ENCODE measurements around the gene MS4A18.
"Not testable (repeated sequence)": the region's sequence is repeated elsewhere in the genome, so short reads cannot be mapped to it uniquely, and the experiment has no call there.

The MS4A18 gene
- 0 reads per million in 2 donors for total RNA-seq

GRCh38 chr11:60724420-60724819, at the start of gene MS4A18:
Gene MS4A18, plus strand, starts transcription at chr11:60724720.
- DNase-seq: no peak

- DNase-seq: not testable (repeated sequence)
These were observed 46.3 kb upstream of the MS4A18 start for GRCh38 chr11:60678231-60678630.

DNA sequence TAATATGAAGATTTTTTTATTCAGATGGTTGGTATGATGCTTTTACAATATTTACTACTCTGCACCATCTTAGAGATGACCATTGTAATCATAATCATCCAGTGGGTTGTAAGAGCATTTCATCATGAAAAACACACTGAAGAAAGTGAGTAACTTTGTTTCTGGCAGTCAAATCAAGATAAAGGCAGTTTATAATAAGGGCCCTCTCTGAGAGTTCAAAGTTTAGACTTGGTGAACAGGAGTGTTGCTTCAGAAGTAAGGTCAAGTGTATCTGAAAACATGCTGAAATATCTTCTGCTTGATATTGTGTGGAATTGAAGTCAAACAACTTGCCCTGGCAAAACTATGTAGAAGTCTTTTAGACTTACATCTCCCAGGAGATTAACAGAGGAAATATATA, 44.6 kb upstream of the MS4A18 start:
- no peak for DNase-seq

DNA sequence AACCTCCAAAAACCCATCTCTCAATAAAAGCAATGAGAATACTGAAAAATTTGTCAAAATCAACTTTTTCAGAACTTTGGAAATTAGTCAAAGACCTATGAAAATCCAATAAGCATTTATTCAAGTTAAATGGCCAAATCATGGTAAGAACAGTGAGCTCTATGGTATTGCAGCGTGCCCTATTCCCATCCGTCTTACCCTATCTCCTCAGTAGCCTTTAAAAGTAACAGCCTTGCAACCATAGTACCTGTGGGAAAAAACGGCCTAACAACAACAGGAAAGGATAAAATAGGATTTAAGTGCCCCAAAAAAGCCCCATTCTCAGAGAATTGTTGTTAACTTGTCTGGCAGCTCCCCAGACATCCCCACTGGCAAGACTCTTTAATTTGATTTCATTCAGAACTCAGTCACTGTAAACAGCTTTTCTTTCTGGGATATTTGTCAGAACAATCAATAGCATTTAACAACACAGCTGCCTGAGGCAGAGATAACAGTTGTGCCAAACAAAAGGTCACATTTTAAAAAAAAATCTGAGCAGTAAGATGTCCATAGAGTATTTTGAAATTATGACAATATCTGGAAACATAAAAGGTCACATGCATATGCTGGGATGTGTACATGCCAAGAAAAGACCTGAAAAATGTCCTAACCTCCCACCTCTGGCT, 43.9 kb upstream of the MS4A18 start:
- no peak for DNase-seq

- not testable (repeated sequence) for DNase-seq
These were observed 40.0 kb upstream of the MS4A18 start for GRCh38 chr11:60684541-60684848.

DNA sequence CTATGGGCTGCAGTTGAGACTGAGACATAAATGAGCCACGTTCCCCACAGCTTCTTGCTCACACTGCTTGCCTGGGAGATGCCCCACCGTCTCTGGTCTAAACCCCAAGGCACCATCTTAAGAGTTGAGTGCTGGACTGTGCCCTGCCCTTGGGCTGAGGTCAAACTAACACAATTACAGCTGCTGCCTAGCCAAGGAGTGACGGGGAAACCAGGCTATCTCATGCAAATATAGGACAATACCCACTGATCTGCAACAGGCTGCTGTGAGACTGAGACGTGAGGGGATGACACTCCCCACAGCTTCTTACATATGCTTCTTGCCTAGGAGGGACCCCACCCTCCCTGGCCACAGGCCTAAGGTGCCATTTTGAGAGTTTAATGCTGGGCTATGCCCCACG, 32.9 kb upstream of the MS4A18 start:
- no peak for DNase-seq

DNA sequence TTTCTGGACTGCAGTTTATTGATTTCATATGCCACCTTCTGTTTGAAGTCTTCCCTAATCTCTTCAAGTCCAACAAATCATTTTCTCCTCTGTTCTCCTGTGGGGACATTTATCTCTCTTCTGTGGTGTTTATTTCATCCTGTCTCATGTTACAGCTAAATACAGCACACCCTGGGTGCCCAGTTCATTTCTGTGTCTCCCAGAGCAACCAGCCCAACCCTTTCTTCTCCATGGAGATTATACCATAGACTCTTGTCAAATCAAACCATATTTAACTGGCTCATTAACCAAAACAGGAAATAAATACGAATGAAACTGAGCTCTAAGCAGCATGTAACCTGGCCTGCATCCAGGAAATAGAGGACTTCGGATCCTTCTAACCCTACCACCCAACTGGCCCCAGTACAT, 25.2 kb upstream of the MS4A18 start, which contains the start of gene MS4A8:
MS4A8 (plus strand) TSS at position 329 of the 408 bp plus-strand sequence. CDS start 1,249 bp downstream, outside the sequence.
- DNase-seq: no peak

DNA sequence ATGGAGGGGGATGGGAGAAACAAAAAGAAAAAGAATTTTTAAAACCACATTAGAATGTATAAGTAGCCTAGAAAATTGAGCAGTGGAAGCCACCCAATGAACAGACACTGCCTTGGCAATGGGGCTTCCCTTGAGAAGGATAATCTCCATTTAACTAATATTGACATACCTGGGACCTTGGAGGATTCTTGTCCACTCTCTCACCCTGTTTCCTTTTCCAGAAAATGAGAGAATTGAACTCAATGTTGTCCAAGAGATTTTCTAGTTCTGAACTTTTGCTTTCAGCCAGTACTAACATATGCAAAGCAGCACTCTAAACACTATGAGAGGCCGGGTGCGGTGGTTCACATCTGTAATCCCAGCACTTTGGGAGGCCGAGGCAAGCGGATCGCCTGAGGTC, 24.6 kb upstream of the MS4A18 start:
- DNase-seq: no peak

GRCh38 chr11:60700689-60701468, 23.6 kb upstream of the MS4A18 start:
- no peak for DNase-seq

DNA sequence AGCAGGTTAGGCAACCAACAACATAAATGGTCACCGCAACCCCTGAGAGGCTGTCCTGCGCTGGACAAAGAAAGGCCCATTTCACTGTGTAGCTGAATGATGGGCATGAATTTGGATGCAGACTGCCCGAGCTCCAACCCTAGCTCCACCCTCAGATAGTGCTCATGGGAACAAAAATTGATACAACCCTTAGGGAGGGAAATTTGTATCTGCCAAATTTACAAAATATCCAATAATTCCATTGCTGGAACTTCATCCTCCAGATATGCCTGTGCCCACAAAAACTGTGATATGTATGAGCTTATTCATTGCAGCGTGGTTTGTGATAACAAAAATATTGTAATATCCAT, 23.1 kb upstream of the MS4A18 start:
- DNase-seq: no peak

- DNase-seq: no peak
These were observed 21.1 kb upstream of the MS4A18 start for GRCh38 chr11:60703374-60703773.

DNA sequence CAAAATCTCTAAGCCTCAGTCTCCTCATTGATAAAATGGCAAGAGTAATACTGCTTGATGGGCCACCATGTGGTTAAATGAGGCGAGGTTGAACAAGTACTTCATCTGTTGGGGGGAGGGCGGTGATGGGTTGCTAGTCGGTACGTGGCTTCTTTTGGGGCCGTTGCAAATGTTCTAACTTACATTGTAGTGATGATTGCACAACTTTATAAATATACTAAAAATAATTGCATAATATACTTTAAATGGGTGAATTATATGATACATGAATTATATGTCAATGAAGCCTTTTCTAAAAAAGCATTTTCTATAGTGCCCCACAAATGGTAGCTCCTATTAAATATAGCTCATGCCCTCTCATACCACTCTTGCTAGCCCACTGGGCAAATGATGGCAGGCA, 18.6 kb upstream of the MS4A18 start:
- DNase-seq: no peak

GRCh38 chr11:60706931-60707330, 17.6 kb upstream of the MS4A18 start:
- no peak for DNase-seq

DNA sequence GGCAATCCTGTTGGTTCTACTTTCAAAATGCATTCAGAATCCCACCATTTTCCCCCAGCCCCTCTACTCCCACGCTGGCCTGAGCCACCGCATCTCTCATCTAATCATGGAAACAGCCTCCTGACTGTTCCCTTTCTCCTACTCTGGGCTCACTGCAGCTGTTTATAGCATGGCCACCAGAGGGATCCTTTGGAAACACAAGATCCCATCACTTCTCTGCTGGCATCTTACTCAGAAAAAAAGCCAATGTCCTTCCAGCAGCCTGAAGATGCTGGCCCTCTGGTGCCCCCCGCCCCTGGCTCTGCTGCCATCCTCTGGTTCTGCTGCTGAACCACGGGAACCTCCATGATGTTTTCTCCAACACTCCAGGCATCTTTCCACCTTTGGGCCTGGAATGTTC, 14.0 kb upstream of the MS4A18 start:
- no peak for DNase-seq

DNA sequence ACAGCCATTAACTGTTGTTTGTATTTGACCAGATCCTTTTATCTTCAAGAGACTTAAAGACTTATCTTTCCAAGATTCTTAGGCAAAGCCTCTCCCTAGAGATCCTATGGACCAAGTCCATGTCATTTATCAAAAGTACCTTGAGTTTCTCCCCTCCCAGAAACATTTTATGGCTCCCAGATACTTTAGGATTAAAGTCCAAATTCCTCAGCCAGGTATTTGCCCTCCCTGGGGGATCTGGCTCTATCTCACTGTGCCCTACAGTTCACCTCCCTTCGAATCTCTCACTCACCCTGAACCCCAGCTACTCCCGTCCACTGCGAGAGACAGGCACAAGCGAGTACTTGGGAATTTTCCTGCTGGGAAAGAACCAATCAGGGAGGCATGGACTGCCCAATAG, 13.2 kb upstream of the MS4A18 start:
- no peak for DNase-seq

DNA sequence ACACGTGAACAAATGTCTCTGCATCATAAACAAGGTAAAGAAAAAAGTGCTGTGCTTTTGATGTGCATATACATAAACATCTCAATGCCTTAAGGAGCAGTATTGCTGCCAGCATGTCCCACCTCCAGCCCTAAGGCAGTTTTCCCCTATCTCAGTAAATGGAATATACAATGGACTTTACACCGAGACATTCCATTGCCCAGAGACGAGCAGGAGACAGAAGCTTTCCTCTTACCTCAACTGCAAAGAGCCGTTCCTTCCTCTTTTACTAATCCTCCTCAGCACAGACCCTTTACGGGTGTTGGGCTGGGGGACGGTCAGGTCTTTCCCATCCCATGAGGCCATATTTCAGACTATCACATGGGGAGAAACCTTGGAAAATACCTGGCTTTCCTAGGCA, 11.1 kb upstream of the MS4A18 start:
- not testable (repeated sequence) for DNase-seq

GRCh38 chr11:60717956-60718355, 6.6 kb upstream of the MS4A18 start:
- no peak for DNase-seq

GRCh38 chr11:60718524-60719316, 5.8 kb upstream of the MS4A18 start:
- no peak for DNase-seq

GRCh38 chr11:60719391-60719790, 5.1 kb upstream of the MS4A18 start:
- DNase-seq: no peak

- DNase-seq: no peak
These were observed 4.1 kb upstream of the MS4A18 start for GRCh38 chr11:60720460-60720859.

GRCh38 chr11:60725592-60725991, 1.1 kb downstream of the MS4A18 start:
- no peak for DNase-seq

- DNase-seq: no peak
These were observed 7.1 kb downstream of the MS4A18 start for GRCh38 chr11:60731586-60731985.

GRCh38 chr11:60734279-60734678, 9.8 kb downstream of the MS4A18 start:
- DNase-seq: no peak

DNA sequence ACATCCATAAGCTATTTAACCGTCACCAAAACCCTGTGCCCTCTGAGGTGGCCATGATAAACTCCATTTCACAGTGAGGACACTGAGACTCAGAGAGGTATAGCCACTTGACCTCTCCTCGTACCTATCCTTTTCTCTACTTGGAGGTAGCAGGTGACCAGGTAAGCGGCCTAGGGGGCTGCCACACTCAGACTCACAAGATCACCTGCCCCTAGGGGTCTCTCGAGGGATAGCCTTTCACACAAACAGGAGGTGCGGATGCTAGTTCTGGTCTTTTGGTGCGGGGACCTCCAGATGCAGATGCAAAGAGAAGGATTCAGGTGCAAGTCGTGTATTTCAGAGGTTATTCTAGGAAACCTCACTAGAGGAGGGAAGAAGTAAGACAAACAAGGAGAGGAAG, 14.6 kb downstream of the MS4A18 start:
- DNase-seq: no peak
